GM12892 (cell line): ENCODE results near the gene ARRDC2.

Source experiments
- POLR2AphosphoS5 ChIP-seq: IDR thresholded peaks from 2 replicates; pipeline ENCODE4 v1.6.1; 2011; ENCODE audit warnings: low read depth, low read length, control low read depth
- TAF1 ChIP-seq: IDR thresholded peaks from 2 replicates; pipeline ENCODE4 v1.6.1; 2011; ENCODE audit warnings: low read depth, mild to moderate bottlenecking, control low read depth, low read length, borderline replicate concordance

GRCh38 chr19:17972230-17972629 lies 35.7 kb upstream of the ARRDC2 start:
- TF ChIP-seq TAF1 (no peak), POLR2AphosphoS5 (no peak)
